Measurements from ENCODE around the gene UGT1A4.
"Not testable (repeated sequence)": the region's sequence is repeated elsewhere in the genome, so short reads cannot be mapped to it uniquely, and the experiment has no call there.

The UGT1A4 gene

DNA sequence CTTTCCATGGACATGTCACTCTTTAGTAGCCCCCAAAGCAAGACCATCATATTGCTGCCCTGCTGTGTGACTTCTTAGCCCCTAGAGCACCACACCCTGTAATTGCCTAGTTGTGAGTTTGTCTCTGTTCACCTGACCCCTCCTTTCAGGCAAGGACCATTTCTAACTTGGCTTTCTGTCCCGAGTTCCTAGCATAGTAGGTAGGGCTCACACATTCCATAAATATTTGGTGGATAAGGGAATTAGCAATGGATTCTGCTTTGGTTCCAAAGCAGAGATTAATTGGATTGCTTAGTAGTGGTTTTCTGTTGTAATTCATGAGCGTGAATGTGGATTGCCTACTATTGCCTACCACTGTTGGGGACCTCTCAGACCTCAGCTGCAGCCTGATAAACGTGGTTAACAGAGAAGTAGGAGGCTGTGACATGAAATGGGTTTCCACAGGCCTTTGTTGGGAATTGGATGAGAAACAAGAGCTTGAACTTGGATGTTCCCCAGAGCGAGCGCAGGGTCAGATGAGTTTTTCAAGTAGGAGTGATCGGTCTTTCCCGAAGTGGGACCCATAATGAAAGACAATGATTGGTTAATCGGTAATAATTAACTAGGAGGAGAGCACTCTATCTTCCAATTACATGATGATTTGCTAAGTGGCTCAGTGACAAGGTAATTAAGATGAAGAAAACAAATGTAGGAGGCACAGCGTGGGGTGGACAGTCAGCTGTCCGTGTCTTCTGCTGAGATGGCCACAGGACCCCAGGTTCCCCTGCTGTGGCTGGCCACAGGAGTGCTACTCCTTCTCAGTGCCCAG lies 28.1 kb downstream of the UGT1A4 start:
- no peak for DNase-seq (ENCODE audit: low spot score)

DNA sequence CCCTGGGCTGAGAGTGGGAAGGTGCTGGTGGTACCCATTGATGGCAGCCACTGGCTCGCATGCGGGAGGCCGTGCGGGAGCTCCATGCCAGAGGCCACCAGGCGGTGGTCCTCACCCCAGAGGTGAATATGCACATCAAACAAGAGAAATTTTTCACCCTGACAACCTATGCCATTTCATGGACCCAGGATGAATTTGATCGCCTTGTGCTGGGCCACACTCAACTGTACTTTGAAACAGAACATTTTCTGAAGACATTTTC lies 28.7 kb downstream of the UGT1A4 start:
- no peak for DNase-seq (ENCODE audit: low spot score)

GRCh38 chr2:233750689-233751088 lies 32.2 kb downstream of the UGT1A4 start:
- DNase-seq (ENCODE audit: low spot score), result not testable (repeated sequence)

DNA sequence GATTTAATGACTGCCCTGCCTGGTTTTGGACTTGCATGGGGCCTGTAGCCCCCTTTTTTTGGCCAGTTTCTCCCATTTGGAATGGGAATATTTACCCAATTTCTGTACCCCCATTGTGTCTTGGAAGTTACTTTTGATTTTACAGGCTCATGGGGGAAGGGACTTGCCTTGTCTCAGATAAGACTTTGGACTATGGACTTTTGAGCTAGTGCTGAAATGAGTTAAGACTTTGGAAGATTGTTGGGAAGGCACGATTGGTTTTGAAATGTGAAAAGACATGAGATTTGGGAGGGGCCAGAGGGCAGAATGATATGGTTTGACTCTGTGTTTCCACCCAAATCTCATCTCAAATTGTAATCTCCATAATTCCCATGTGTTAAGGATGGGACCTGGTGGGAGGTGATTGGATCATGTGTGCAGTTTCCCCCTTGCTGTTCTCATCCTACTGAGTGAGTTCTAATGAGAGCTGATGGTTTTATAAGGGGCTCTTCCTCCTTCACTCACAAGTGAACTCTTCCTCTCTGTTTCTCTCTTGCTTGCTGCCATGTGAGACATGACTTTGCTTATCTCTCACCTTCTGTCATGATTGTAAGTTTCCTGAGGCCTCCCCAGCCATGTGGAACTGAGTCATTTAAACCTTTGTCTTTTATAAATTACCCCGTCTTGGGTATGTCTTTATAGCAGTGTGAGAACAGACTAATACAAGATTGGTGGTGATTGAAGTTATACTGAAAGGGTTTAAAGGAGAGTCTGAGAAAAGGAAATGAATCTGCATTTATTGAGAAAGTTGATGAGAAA lies 32.9 kb downstream of the UGT1A4 start:
- not testable (repeated sequence) for DNase-seq (ENCODE audit: low spot score)

GRCh38 chr2:233754872-233755611 lies 36.5 kb downstream of the UGT1A4 start:
- DNase-seq (ENCODE audit: low spot score), result no peak

GRCh38 chr2:233756429-233757081 lies 38.0 kb downstream of the UGT1A4 start:
- no peak for DNase-seq (ENCODE audit: low spot score)

GRCh38 chr2:233758141-233758540 lies 39.6 kb downstream of the UGT1A4 start:
- DNase-seq (ENCODE audit: low spot score), result no peak

GRCh38 chr2:233758849-233759248 lies 40.3 kb downstream of the UGT1A4 start:
- DNase-seq (ENCODE audit: low spot score), result no peak

GRCh38 chr2:233760043-233760442 lies 41.5 kb downstream of the UGT1A4 start, which contains the start of gene UGT1A1:
Gene UGT1A1 (plus strand): TSS chr2:233760270. CDS start chr2:233760288, 18 bp downstream.
- DNase-seq (ENCODE audit: low spot score), result no peak

DNA sequence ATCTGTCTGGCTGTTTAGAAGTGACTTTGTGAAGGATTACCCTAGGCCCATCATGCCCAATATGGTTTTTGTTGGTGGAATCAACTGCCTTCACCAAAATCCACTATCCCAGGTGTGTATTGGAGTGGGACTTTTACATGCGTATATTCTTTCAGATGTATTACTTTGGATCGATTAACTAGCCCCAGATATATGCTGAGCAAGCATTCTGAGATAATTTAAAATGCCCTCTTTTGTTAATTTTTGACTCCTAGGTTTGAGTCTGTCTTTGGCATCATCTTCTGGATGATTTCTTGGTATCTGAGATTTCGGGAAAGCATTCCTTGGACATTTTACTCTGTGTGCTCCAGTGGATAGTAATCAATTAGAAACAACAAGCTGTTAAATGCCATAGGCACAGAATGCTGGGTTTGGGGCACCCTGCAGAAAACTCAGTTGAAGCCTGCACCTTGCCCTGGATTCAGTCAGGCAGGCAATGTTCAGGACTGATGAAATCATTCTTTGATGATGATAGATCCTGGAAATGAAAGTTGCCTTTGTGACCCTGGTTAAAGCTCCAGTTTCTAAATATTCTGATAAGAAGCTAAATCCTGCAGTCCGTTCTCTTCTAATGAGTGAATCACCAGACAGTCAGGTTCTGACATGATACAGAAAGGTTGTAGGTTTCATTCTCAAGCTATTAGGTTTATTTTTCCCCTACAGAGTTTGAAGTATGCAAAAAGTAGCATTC lies 42.7 kb downstream of the UGT1A4 start:
- DNase-seq (ENCODE audit: low spot score), result no peak

- no peak for DNase-seq (ENCODE audit: low spot score)
Observed at GRCh38 chr2:233764264-233764663, 45.7 kb downstream of the UGT1A4 start.

GRCh38 chr2:233764761-233765160 lies 46.2 kb downstream of the UGT1A4 start:
- no peak for DNase-seq (ENCODE audit: low spot score)

DNA sequence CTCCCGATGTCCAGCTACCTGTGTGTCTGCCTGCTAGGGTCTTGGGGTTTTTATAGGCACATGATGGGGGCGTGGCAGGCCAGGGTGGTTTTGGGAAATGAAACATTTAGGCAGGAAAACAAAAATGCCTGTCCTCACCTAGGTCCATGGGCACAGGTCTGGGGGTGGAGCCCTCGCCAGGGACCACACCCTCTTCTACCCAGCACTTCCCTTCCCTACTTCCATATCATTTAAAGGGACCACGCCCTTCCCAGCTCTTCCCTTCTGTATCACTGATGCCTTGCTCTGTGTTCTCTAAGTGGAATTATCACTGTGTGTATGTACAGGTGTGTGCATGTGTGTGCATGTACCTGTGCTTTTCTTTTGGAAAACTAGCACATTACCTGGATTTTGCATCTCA lies 47.9 kb downstream of the UGT1A4 start:
- DNase-seq (ENCODE audit: low spot score), result no peak

- no peak for DNase-seq (ENCODE audit: low spot score)
Observed at GRCh38 chr2:233768076-233768475, 49.5 kb downstream of the UGT1A4 start.

GRCh38 chr2:233769260-233769659 lies 50.7 kb downstream of the UGT1A4 start:
- DNase-seq (ENCODE audit: low spot score), result no peak

DNA sequence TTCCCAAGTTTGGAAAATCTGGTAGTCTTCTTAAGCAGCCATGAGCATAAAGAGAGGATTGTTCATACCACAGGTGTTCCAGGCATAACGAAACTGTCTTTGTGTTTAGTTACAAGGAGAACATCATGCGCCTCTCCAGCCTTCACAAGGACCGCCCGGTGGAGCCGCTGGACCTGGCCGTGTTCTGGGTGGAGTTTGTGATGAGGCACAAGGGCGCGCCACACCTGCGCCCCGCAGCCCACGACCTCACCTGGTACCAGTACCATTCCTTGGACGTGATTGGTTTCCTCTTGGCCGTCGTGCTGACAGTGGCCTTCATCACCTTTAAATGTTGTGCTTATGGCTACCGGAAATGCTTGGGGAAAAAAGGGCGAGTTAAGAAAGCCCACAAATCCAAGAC lies 53.6 kb downstream of the UGT1A4 start:
- no peak for DNase-seq (ENCODE audit: low spot score)

DNA sequence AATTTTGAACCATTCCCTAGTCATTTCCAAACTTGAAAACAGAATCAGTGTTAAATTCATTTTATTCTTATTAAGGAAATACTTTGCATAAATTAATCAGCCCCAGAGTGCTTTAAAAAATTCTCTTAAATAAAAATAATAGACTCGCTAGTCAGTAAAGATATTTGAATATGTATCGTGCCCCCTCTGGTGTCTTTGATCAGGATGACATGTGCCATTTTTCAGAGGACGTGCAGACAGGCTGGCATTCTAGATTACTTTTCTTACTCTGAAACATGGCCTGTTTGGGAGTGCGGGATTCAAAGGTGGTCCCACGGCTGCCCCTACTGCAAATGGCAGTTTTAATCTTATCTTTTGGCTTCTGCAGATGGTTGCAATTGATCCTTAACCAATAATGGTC lies 54.0 kb downstream of the UGT1A4 start:
- DNase-seq (ENCODE audit: low spot score), result no peak

DNA sequence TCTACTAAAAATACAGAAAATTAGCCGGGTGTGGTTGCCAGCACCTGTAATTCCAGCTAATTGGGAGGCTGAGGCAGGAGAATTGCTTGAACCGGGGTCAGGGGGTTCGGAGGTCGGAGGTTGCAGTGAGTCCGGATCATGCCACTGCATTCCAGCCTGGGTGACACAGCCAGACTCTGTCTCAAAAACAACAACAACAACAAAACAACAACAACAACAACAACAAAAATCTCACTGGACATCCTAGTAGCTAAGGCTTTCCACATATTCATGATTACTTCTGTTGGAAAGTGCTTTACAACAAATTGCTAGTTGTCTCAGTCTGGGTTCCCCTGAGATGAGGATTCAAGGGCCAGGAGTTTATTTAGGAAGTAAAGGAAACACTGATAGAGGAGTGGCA lies 55.3 kb downstream of the UGT1A4 start:
- no peak for DNase-seq (ENCODE audit: low spot score)

DNA sequence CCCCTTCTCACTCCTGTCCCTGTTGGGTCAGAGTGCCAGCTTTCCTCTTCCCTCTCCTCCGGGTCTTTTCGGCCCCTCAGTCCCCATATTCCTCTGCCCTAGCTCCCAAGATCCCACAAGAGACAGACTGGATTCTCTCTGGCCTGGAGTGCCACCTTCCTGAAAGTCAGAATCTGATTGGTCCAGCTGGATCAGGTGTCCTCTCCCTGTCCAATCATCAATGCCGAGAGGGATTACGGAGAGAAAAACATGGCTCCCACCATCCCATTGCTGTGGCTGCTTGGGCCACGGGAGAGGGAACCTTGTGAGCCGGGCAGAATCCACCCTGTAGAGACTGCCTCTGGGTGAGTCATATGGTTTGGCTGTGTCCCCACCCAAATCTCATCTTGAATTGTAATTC lies 56.9 kb downstream of the UGT1A4 start:
- DNase-seq (ENCODE audit: low spot score), result no peak

DNA sequence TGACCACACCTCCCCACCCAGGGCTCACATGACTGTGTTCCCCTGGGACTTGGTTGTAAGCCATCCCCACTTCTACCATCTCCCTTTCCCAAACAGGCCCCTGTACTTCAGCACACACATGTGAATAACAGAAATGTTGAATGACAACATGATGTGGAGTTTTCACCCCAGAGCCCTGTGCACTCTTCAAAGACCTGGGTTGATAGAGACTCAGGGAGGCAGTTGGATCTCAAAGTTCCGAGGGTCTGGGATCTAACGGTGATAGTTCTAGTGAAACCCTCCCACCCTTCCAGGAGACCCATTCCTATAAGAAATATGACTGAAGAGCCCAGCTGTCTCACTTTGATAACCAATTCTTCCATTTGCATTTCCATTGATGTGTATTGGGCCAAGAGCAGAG lies 59.5 kb downstream of the UGT1A4 start, which contains the start of gene MROH2A:
TSS of gene MROH2A (plus strand) at position 301 of the 400 bp plus-strand sequence. CDS start 1,029 bp downstream, outside the sequence.
- DNase-seq (ENCODE audit: low spot score), result no peak

DNA sequence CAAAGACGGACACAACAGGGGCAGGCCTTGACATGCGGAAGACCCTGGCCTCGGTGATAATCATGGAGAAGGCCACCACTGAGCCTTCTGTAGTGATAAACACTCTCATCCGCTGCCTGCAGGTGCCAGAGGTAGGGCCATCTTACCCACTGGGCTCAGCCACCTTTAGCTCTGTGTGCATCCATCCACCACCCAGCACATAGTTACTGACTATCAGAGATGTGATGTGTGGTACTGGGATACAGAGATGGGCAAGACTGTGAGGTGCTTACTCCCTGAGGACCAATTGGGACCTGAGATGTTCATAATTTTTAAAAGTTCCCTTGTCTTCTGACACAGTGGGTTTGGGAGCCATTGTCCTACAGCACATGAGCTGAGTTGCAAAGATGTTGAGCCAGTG lies 61.2 kb downstream of the UGT1A4 start:
- no peak for DNase-seq (ENCODE audit: low spot score)

Data from SK-N-DZ (cell line).